Fibroblast of mammary gland (primary cell): Measurements from ENCODE around the gene CHPF.

ENCODE experiments used
- DNase-seq: peaks from one replicate; pipeline ENCODE4 v3.0.0-alpha.2; 2010; ENCODE audit warnings: low read depth
- H3K4me3 ChIP-seq: 2 replicates; pipeline ENCODE4 v1.5.1; 2011; ENCODE audit warnings: low read depth, mild to moderate bottlenecking, low read length, moderate library complexity; ENCODE audit not compliant: control insufficient read depth
- TF ChIP-seq, protein P1 (sequence below): conservative IDR thresholded peaks from 2 replicates; pipeline ENCODE4 v1.5.1; 2011; ENCODE audit warnings: low read depth, low read length, inconsistent platforms; ENCODE audit not compliant: control insufficient read depth, insufficient read depth

Gene CHPF

DNA sequence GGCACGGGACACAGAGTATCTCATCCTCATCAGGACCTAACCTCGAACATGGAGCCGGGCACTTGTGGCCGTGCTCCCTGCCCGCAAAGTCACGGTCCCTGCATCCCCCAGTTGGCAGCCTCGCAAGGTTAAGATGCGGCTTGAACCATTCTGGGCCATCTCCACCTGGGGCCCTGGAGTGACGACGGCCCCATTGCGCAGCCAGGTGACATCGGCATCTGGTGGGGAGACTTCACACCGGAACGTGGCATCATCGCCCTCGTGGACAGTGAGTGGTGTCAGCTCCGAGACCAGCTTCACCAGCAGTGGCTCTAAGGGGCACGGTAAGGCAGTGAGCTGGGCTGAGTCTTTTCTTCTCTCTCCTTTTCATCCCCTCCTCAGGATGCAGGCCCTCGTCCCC, 12.8 kb upstream of the CHPF start:
- no peak overlapping the region for H3K4me3 ChIP-seq
- DNase-seq, result no peak
- TF ChIP-seq, protein P1, sequence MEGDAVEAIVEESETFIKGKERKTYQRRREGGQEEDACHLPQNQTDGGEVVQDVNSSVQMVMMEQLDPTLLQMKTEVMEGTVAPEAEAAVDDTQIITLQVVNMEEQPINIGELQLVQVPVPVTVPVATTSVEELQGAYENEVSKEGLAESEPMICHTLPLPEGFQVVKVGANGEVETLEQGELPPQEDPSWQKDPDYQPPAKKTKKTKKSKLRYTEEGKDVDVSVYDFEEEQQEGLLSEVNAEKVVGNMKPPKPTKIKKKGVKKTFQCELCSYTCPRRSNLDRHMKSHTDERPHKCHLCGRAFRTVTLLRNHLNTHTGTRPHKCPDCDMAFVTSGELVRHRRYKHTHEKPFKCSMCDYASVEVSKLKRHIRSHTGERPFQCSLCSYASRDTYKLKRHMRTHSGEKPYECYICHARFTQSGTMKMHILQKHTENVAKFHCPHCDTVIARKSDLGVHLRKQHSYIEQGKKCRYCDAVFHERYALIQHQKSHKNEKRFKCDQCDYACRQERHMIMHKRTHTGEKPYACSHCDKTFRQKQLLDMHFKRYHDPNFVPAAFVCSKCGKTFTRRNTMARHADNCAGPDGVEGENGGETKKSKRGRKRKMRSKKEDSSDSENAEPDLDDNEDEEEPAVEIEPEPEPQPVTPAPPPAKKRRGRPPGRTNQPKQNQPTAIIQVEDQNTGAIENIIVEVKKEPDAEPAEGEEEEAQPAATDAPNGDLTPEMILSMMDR, result no peak

DNA sequence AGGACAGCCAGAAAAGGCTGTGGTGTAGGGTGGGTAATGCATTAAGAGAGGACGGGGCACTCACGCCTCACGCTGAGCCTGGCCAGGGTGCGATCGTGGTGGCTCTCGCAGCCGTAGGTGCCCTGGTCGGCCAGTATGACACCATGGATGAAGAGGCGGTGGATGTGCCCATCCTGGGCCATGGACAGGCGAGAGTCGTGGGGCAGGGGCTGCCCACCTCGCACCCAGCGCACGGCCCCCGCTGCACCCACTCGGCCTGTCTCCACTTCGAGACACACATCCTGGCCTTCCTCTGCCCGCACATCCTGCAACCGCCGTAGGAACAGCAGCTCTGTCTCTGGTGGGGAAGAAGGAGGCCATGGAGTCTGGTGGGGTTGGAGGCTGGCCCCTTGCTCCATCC, 12.3 kb upstream of the CHPF start:
- TF ChIP-seq, protein P1, result no peak
- DNase-seq, result no peak
- no peak overlapping the region for H3K4me3 ChIP-seq

DNA sequence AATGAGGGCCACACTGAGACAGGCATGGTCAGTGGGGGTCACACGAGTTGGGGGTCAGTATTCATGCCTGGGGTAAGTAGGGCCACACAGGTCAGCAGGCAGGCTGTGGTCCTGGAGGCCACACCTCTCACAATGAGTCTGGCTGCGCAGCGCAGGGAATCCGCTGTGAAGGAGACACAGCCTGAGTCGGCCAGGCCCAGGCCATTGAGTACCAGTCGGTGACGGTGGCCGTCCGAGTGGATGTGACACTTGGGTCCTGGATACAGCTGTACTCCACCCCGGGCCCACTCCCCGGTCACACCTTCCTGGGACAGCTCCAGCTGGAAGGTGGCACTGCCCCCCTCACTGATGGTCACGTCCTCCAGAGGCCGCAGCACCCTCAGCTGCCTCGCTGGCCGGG, 10.7 kb upstream of the CHPF start:
- H3K4me3 ChIP-seq, result no peak overlapping the region
- DNase-seq, result no peak
- TF ChIP-seq, protein P1, result no peak

DNA sequence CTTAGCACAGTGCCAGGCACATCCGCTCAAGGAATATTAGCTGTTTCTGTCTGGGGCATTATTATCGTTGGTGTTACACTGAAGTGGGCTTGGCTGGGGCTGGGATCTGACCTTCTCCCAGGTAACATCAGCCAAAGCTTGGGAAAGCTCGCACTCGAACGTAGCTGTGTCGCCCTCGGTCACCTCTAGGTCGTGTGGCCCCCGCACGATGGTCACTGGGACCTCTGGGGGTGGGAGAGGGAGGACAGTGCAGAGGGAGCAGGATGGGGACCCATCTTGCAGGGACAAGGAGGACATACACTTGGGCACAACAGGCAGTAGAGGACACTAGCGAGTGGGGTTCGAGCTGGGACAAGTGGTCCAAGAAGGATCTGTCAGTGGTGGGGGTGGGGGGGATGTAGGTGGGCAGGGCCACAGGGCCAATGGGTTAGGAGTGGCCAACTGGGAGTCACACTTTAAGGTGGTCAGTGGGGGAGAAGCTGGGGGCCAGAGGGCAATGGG, 9.9 kb upstream of the CHPF start:
- TF ChIP-seq, protein P1, result no peak
- DNase-seq, result no peak
- H3K4me3 ChIP-seq, result no peak overlapping the region

DNA sequence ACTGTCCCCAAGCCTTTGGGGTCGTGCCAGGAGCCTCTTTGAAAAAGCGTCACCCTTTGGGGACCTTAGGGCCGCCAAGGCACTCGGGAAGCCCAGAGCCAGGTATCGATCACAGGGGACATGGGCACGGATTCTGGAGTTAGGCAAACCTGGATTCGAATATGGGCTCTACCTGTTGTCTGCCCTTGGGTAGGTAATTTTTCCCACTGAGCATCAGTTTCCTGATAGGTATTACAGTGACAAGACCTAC, 9.5 kb upstream of the CHPF start:
- DNase-seq, result no peak
- TF ChIP-seq, protein P1, result no peak
- H3K4me3 ChIP-seq, result no peak overlapping the region

DNA sequence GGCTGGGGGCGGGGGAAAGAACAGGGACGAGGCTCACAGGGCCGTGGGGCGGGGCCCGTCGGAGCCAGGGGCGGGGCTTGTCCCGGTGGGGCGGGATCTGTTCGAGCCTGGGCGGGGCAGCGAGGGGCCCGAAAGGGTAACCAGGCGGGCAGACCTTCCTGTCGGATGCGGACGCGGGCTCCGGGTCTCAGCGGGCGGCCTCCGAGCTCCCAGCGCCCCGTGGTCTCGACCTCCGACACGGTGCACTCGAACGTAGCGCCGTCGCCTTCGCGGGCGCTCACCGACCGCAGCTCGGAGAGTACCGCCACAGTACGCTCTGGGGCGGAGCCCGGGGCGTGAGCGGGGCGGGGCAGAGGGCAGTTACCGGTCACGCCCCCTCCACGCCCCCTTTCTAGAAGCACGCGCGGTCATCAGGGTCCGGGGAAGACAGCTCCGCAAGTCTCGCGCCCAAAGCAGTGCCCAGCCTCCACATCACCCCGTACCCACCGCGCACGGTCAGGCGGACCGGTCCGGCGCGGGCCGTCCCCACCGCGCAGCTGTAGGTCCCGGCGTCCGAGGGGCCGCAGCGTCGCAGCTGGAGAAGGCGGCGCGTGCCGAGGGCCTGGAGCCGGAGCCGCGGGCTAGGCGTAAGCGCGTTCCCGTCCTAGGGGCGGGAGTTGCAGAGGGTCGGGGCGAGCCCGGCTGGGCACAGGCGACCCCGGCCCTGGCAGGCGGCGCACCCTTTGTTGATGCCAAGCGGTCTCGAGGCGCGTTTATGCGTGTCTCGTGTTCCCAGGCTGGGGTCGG, 9.0 kb upstream of the CHPF start:
- peak overlapping the region; percentile 55 for H3K4me3 ChIP-seq
- TF ChIP-seq, protein P1, result no peak
- peak; percentile 65 for DNase-seq
